GM18873 (cell line): ENCODE measurements around the gene PLA1A.
"Not testable (repeated sequence)": the region's sequence is repeated elsewhere in the genome, so short reads cannot be mapped to it uniquely, and the experiment has no call there.

ENCODE experiments used
- ATAC-seq: cut with Tn5 transposase; IDR thresholded peaks from one replicate; pipeline ENCODE4 v1.9.1; 2021; ENCODE audit warnings: mild to moderate bottlenecking, moderate library complexity, moderate number of reproducible peaks; ENCODE audit not compliant: unreplicated experiment, low FRiP score

PLA1A gene

DNA sequence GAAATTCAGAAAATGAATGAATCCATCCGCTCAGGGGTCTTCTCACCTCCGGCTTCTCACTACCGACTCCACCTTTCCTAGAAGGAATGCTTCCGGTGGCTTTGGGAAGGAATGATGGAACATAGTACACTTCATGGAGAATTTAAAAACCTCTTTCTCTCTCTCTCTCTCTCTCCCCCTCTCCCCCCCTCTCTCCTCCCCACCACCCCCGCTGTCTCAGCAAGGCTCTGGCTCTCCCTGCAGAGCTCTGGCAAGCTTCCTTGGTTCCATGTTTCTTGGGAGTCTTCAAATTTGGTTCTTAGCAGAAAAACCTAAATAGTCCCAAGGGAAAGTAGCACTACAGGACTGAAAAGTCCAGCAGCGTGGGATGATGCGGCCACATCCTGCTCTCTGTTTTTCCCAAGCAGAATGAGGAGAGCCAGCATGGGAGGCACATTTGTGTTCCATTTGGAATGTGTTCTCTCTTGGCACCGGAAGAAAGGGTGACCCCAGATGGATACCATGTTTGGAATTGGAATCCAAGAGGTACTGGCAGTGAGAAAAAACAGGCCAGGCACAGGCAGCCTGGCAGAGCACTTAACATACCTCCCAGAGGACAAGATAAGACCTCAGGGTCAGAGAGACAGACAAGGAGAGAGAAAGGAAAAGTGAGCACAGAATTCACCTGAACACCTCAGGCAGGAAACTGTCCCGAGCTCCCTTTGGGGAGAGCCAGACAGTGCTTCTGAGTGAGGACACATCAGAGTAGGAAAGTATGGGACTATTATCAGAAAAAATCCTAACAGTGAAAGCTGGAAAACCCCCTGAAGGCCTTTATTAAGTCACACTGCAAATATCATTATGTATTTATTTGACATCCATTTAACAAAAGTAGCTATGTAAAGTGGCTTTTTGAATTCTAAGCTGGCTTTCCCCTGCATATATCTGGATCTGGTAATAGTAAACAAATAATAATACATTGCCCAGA lies 63.1 kb downstream of the PLA1A start, which contains the start of gene POPDC2:
Gene POPDC2, minus strand, starts transcription at position 116 of the 967 bp plus-strand sequence. CDS start 166 bp downstream, outside the sequence.
- no peak for ATAC-seq

DNA sequence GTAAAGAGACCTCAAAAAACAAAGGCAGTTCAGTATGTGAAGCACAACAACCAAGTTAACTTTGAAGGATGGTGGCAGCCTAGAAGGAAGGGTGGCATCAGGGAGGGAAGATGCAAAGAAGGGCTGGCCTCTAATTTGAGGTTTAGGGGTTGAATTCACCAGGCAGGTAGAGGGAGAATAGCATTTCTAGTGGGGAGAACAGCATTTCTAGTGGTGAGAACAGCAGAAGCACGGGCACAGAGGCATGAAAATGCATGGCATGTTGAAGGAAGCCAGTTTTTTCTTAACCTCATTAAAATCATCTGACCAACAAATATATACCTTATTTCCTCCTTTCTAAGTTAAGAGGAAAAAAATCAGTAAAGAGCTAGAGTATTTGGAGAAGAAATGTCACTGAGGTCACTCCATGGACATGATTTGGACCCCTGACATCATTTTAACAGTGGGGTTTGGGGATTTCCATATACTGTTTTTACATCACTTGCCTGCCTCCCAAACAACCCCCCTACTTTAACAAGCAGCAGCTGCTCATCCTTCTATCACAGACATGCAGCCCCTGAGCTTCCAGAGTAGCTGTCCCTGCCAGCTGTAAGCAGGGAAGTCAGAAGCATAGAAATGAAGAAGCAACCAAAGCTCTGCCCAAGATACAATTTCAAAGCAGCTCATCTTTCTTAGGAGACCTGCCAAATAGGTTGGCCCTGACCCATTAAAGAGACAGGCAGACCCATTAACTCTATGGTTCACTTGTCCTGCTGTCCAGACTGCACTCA lies 65.1 kb downstream of the PLA1A start:
- ATAC-seq = no peak

DNA sequence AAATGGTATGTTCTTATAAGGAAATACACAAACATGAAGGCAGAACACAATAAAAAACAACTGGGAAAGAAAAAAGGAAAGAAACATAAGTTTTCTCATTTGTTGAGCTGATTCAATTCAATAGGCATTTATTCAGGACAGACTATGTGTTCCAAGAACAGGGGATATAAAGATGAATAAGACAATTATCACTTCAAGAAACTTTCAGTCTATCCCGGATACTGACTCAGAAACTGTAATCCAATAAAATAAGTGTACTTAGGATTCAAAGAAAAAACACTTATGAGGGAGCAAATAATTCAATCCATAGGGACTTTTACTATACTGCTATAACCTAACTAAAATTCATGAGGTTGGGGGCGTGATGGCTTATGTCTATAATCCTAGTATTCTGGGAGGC lies 66.2 kb downstream of the PLA1A start:
- no peak for ATAC-seq

DNA sequence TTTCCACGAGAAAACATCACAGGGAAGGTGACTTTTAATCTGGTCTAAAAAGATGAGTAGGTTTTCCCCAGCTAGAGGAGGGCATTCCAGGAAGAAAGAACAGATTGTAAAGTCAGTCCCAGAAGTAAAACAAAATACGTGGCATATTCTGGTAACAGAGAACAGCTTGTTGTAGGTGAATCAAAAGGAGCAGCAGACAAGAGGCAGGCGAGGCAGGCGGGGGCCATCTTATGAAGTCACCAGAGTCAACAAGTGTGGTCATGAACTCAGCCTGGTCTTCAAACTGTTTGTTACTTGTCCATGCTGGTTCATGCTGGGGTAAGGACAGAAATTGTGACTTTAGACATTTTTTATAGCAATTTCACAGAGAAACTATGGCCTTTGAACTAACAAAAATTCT lies 66.7 kb downstream of the PLA1A start:
- ATAC-seq = no peak

DNA sequence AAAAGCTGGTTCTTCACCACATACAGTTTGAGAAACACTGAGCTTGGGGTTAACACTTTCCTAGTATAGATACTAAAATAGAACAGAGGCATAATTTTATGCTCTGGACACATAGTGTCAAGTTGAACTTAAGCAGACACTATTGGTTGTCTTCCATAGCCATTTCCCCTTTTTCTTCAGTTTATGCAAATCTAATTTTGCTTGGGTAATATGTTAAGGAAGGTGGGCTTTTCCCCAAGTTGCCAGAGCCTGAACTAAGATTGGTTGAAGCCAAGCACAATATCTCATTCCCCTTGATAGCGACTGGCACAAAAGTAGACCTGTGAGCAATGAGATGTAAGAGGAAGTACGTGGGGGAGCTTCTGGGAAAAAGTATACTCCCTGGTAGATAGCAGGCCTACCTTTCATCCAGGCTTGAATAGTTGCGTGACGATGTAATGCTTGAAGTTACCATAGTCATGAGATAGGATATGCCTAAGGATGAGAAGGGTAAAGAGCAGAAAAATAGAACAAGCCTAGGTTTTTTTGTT lies 67.2 kb downstream of the PLA1A start:
- ATAC-seq = no peak

DNA sequence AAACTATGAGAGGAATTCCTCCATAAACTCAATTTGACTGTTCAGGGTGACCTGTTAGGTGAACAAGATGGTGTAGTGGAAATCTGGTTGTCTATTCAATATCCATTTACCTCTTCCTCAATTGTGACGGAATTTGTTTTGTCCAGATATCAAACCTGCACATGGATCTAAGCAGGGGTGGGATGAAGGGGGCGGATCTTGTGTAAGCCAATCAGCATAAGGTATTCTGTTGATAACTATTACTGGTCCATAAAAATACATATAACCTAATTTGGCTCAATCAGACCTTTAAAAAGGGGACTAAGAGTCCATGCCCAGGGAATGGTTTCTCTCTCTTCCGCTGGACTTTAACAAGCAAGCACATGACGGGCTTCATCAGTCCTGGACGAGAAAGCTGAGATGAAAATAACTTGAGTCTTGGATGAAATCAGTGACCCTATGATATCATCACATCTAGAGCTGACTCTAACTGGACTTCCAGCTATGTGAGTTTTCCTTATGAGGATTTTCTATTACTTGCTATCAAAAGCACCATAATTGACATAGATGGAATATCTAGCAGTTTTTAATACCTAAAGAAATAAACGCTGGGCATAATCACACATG lies 68.4 kb downstream of the PLA1A start:
- ATAC-seq = no peak

DNA sequence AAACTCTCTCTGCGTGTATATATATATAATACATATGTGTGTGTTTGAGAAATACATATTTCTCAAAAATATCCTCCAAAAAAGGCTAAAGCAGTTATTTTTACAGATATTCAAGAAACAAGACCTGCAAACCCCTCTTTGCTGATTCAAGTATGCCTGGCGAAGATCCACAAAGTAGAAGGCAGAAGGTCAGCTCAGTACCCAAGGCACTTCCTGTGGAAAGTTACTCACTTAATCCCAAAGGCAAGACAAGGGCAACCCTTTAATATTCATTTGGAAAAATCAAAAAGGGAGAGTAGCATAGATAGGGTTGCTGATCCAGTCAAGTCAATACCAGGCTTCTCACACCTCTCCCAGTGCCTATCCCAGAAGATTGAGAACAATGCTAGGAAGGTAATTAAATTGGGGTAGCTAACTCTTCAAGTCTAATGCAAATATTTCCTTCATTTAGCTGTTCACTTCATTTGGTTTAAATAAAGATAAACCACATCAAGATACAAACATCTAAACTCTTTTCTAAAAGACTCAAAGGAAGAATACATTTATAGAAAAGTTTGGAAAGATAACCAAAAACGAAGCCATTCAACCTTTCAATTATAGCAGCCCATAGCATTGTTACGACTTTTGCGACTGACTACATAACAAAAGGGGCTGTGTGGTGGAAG lies 72.4 kb downstream of the PLA1A start:
- no peak for ATAC-seq

DNA sequence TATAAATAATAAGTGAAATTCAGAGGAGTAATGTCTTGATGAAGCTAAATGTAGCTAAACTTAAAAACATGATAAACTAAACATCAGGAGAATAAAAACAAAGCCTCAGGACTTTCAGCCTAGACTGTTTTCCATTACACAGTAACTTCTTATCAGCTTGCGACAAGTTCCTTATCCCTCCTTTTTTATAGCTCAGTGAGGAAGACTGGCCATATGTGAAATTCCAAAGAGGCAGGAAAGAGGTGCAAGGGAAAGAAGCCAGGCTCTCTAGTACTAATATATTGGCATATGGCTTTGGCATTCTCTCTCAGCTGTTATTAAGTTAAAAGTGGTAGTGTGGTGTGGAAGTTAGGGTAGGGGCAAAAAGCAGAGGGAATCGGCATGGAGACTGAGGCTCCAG lies 75.1 kb downstream of the PLA1A start:
- ATAC-seq = no peak

DNA sequence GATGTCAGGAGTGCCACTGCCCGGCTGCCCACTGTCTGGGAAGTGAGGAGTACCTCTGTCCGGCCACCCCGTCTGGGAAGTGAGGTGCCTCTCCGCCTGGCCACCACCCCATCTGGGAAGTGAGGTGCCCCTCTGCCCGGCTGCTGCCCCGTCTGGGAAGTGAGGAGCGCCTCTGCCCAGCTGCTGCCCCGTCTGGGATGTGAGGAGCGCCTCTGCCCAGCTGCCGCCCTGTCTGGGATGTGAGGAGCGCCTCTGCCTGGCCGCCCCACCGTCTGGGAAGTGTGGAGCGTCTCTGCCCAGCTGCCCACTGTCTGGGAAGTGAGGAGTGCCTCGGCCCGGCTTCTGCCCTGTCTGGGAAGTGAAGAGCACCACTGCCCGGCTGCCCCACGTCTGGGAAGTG lies 76.2 kb downstream of the PLA1A start:
- ATAC-seq = no peak

DNA sequence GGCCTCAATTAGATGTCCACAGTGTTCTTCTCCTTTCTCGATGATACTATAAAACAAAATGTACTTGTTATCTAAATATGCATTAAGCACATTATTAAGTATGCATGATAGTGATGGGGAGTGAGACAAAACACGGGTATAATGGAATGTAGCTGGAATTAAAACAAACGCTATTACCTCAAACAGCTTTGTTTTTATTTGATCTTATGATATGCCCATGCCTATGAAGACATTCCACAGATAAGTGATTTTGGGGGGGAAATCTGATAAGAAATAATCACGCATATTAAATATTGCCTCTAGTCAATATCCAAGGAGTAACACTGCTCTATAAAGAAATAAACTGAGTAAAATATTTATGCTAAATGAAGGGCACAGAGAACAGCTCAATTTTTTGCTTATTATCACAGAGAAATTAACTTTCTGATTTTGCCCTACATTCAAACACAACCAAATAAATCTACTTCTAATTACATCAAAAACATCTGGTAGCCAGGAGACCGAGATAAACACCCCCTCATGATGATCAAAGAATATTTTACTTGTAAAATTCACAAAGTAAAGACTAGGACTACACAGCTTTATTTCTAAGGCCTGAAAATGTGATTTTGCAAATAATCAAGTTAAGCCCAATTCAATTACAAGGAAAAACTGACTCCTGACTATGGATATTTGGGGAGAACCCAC lies 77.6 kb downstream of the PLA1A start:
- ATAC-seq = no peak

DNA sequence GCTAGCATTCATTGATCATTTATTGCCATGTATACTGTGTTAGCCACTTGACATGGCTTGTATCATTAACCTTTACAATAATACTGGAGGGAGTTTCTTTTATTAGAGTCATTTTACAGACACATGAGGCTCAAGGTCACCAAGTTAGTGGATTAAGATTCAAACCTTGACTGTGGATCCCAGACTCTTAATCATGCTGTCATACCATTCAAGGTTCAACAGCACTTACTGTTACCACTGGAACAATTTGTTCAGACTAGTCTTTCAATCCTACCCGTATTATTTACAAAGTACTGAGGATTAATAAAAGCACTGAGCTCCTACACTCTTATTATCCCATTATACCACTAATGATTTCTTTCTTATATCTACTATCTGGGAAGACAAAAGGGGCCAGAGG lies 78.3 kb downstream of the PLA1A start:
- ATAC-seq = no peak

DNA sequence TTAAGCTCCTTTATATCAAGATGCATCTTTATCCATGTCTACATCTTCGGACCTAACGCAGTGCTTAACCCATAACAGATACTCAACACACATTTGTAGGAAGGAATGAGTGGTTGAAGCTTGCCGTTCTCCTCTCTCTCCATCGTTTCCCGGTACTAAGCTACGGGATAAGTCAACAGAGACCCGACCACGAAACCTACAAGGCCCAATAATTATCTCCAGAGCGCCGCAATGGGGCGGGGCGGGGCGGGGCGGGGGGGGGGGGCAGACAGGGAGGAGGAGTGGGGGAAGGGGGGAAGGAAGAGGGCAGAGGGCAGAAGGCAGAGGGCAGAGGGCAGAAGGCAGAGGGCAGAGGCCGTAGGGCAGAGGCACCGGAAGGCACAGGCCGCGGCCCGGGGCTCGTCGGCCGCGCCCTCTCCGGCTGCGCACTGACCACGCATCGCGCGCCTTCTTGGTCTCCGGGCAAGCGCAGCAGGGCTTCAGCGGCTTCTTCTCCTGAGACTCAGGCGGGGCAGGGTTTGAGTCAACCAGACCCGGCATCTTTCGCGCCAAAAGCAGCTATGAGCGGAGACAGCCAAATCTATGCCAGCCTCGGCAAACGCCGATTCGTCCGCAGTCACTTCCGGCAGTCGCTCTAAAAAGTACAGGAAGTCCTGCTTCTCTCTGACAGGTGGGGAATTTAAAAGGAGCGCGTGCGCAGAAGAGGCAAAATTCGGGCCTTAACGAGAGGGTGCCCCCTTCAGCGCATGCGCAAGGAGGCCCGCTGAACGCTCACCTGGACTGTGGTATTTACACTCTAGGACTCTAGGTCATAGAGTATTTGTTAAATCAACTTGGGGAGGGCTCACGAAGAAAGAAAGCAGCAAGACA lies 79.3 kb downstream of the PLA1A start, which contains the start of gene COX17:
Gene COX17, minus strand, starts transcription at position 636 of the 870 bp plus-strand sequence. Its CDS starts 96 bp downstream, at position 540.
- ATAC-seq = peak; percentile 91

DNA sequence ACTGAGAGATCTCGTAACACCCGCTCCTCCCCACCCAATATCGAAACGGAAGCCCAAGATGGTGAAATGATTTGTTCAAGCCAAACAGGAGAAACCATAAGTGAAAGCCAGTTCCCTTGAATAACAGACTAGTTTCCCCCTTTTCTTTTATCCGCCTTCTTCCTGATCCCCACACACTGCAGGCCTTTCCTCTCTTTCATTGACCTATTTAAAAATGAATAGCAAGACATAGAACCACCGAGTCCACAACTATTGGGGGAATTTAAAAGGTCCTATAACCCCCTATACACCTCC lies 79.9 kb downstream of the PLA1A start:
- no peak for ATAC-seq

DNA sequence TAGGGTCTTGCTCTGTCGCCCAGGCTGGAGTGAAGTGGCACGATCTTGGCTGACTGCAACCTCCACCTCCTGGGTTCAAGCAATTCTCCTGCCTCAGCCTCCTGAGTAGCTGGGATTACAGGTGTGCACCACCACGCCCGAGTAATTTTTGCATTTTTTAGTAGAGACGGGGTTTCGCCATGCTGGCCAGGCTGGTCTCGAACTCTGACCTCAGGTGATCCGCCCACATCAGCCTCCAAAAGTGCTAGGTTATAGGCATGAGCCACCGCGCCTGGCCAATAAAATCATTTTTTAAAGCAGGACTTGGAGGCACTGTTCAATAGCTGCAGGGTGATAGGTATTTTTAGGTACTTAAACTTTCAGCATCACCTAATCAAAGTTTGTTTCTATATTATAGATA lies 80.5 kb downstream of the PLA1A start:
- not testable (repeated sequence) for ATAC-seq
